Epithelial cell of proximal tubule (primary cell): ENCODE data around the gene U2SURP. TPM values are rescaled to one million over a fixed set of nuclear protein-coding genes. Genes with fewer than 3 reads are reported as not detected.

ENCODE experiments used
- DNase-seq: peaks from one replicate; pipeline ENCODE4 v3.0.0-alpha.2; 2011; ENCODE audit warnings: low read depth
- H3K4me3 ChIP-seq: 2 replicates; pipeline ENCODE4 v1.5.1; 2011; ENCODE audit warnings: low read depth, mild to moderate bottlenecking, low read length
- total RNA-seq: library from RNA; depleted of rRNA; stranded (reverse); fragments of >200 nt; gene quantifications from 2 replicates; pipeline ENCODE4 v1.2.3, GENCODE V29; 2015
- TF ChIP-seq, protein P1 (sequence below): conservative IDR thresholded peaks from 2 replicates; pipeline ENCODE4 v1.5.1; 2012; ENCODE audit warnings: low read depth, mild to moderate bottlenecking, low read length

Gene U2SURP
- total RNA-seq, 1 donor from 2014 or later, result 77.7 TPM

DNA sequence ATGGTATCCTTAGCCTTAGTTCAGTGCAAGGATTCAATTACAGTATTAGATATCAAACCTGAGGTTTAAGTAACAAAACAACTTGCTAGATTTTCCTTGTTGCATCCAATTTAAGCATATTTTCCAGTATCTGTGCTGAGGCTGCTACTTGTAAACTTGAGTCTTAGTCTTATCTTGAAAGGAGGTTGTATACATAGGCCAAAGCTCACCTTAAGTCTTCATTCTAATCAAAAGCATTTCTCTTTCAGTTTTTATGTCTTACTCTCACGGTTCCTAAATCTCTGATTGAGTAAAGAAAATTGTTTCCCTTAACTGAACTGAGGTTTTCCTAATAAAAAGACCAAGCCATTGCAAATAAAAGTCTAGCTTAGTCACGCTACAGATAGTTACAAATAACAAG, 52.6 kb downstream of the U2SURP start:
- no peak overlapping the region for H3K4me3 ChIP-seq
- no peak for DNase-seq
- TF ChIP-seq, protein P1, sequence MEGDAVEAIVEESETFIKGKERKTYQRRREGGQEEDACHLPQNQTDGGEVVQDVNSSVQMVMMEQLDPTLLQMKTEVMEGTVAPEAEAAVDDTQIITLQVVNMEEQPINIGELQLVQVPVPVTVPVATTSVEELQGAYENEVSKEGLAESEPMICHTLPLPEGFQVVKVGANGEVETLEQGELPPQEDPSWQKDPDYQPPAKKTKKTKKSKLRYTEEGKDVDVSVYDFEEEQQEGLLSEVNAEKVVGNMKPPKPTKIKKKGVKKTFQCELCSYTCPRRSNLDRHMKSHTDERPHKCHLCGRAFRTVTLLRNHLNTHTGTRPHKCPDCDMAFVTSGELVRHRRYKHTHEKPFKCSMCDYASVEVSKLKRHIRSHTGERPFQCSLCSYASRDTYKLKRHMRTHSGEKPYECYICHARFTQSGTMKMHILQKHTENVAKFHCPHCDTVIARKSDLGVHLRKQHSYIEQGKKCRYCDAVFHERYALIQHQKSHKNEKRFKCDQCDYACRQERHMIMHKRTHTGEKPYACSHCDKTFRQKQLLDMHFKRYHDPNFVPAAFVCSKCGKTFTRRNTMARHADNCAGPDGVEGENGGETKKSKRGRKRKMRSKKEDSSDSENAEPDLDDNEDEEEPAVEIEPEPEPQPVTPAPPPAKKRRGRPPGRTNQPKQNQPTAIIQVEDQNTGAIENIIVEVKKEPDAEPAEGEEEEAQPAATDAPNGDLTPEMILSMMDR, result no peak

DNA sequence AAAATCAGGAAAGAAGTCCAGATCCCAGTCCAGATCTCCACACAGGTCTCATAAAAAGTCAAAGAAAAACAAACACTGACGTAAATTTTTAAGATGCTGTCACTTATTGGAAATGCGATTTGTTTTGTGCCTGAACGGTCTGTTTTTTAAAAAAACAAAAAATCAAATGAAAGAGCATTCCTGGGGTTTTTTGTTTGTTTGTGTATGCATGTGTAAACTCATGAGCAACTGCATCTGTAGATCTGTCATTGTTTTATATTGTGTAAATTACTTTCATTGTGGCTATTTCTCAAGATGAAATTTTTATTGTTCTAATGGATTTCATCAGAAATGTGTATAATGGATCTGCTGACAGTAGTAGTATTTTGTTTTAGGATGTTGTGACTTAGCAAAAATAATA, 55.0 kb downstream of the U2SURP start:
- TF ChIP-seq, protein P1, result no peak
- H3K4me3 ChIP-seq, result no peak overlapping the region
- no peak for DNase-seq

GRCh38 chr3:143060906-143061305, 59.5 kb downstream of the U2SURP start:
- TF ChIP-seq, protein P1, result no peak
- no peak for DNase-seq
- H3K4me3 ChIP-seq, result no peak overlapping the region

GRCh38 chr3:143063018-143063417, 61.6 kb downstream of the U2SURP start:
- H3K4me3 ChIP-seq, result no peak overlapping the region
- DNase-seq, result no peak
- TF ChIP-seq, protein P1, result no peak

DNA sequence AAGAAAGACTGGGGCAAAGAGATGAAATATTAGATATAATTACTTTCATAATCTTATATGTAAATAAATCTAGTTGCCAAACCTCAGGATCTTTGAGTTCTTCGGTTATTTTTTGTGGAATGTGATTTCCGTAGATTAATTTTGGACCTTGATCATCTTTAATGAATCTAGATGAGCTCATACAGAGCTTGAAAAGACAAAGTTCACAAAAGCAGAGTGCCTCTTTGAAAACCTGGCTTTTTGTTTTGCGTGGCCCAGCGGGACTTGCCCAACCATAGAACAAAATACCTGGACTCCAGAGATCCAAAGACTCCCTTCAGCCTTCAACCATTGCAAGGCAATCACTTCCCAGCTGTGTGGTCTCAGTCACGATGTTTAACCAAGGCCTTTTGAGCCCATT, 63.4 kb downstream of the U2SURP start:
- H3K4me3 ChIP-seq, result no peak overlapping the region
- TF ChIP-seq, protein P1, result no peak
- no peak for DNase-seq

GRCh38 chr3:143065364-143065763, 64.0 kb downstream of the U2SURP start:
- no peak for DNase-seq
- H3K4me3 ChIP-seq, result no peak overlapping the region
- TF ChIP-seq, protein P1, result no peak

GRCh38 chr3:143066033-143066432, 64.7 kb downstream of the U2SURP start:
- DNase-seq, result no peak
- TF ChIP-seq, protein P1, result no peak

More at GRCh38 chr3:143066033-143066432, 64.7 kb downstream of the U2SURP start:
- H3K4me3 ChIP-seq, result no peak overlapping the region
